Measurements from ENCODE around the gene CILP2. TPM values are rescaled to one million over a fixed set of nuclear protein-coding genes. Genes with fewer than 3 reads are reported as not detected.

Gene CILP2
- total RNA-seq, 1 donor from 2014 or later, result 0.50 TPM

- intact Hi-C loops (cut with micrococcal nuclease), result no loop called here
- peak; percentile 78 for DNase-seq
- peak; percentile 42 for ATAC-seq
These were observed 2.1 kb downstream of the CILP2 start for GRCh38 chr19:19540064-19540714.

- ATAC-seq (peak; percentile 14), DNase-seq (peak; percentile 57)
- intact Hi-C loops (cut with micrococcal nuclease), result no loop called here
These were observed 2.9 kb downstream of the CILP2 start for GRCh38 chr19:19540715-19541515.

GRCh38 chr19:19541616-19542015 lies 3.6 kb downstream of the CILP2 start:
- intact Hi-C loops (cut with micrococcal nuclease), result no loop called here
- DNase-seq (no peak), ATAC-seq (no peak)

- intact Hi-C loops (cut with micrococcal nuclease), result no loop called here
- ATAC-seq (no peak), DNase-seq (no peak)
These were observed 4.4 kb downstream of the CILP2 start for GRCh38 chr19:19542507-19542906.

GRCh38 chr19:19543101-19543500 lies 5.0 kb downstream of the CILP2 start:
- intact Hi-C loops (cut with micrococcal nuclease), result no loop called here
- no peak for DNase-seq
- no peak for ATAC-seq

- ATAC-seq (no peak), DNase-seq (no peak)
- intact Hi-C loops (cut with micrococcal nuclease), result no loop called here
These were observed 5.6 kb downstream of the CILP2 start for GRCh38 chr19:19543640-19544039.

- ATAC-seq (no peak), DNase-seq (no peak)
- intact Hi-C loops (cut with micrococcal nuclease), result no loop called here
These were observed 6.3 kb downstream of the CILP2 start for GRCh38 chr19:19544257-19544953.

GRCh38 chr19:19544954-19545591 lies 7.0 kb downstream of the CILP2 start:
- intact Hi-C loops (cut with micrococcal nuclease), result no loop called here
- DNase-seq (no peak), ATAC-seq (no peak)

GRCh38 chr19:19545707-19546106 lies 7.6 kb downstream of the CILP2 start:
- ATAC-seq (no peak), DNase-seq (no peak)
- intact Hi-C loops (cut with micrococcal nuclease), result no loop called here

GRCh38 chr19:19546751-19547162 lies 8.7 kb downstream of the CILP2 start:
- peak; percentile 88 for ATAC-seq
- DNase-seq, result peak; percentile 79
- intact Hi-C loops (cut with micrococcal nuclease), result no loop called here

- DNase-seq (peak; percentile 69), ATAC-seq (peak; percentile 72)
- intact Hi-C loops (cut with micrococcal nuclease), result no loop called here
These were observed 9.7 kb downstream of the CILP2 start for GRCh38 chr19:19547674-19548336.

- no peak for DNase-seq
- intact Hi-C loops (cut with micrococcal nuclease), result no loop called here
- ATAC-seq, result no peak
These were observed 11.1 kb downstream of the CILP2 start for GRCh38 chr19:19548915-19549759.

- intact Hi-C loops (cut with micrococcal nuclease), result no loop called here
- no peak for ATAC-seq
- DNase-seq, result no peak
These were observed 11.9 kb downstream of the CILP2 start for GRCh38 chr19:19549804-19550464.

GRCh38 chr19:19550485-19550929 lies 12.4 kb downstream of the CILP2 start:
- intact Hi-C loops (cut with micrococcal nuclease), result no loop called here
- ATAC-seq (no peak), DNase-seq (no peak)

- ATAC-seq, result no peak
- no peak for DNase-seq
- intact Hi-C loops (cut with micrococcal nuclease), result no loop called here
These were observed 13.1 kb downstream of the CILP2 start for GRCh38 chr19:19550972-19551852.

GRCh38 chr19:19551853-19552192 lies 13.8 kb downstream of the CILP2 start:
- intact Hi-C loops (cut with micrococcal nuclease), result no loop called here

GRCh38 chr19:19552798-19553197 lies 14.7 kb downstream of the CILP2 start:
- intact Hi-C loops (cut with micrococcal nuclease), result no loop called here
- ATAC-seq (no peak), DNase-seq (no peak)

More at GRCh38 chr19:19551853-19552192, 13.8 kb downstream of the CILP2 start:
- no peak for DNase-seq
- no peak for ATAC-seq

All from left ventricle myocardium superior (tissue), 1 donor.